ENCODE measurements around the gene TSHZ2.
"Not testable (repeated sequence)": the region's sequence is repeated elsewhere in the genome, so short reads cannot be mapped to it uniquely, and the experiment has no call there.

TSHZ2 gene

GRCh38 chr20:53411891-53412290 is 439.7 kb downstream of the TSHZ2 start:
- no peak for DNase-seq (ENCODE audit: low read depth in 3 of 3)

GRCh38 chr20:53412577-53413185 is 440.5 kb downstream of the TSHZ2 start:
- DNase-seq (ENCODE audit: low read depth in 3 of 3): no peak

- peak in 2 of 3 experiments; percentile 7 to 13 for DNase-seq (ENCODE audit: low read depth in 3 of 3)
These were observed 441.1 kb downstream of the TSHZ2 start for GRCh38 chr20:53413186-53413631.

- not testable (repeated sequence) for DNase-seq (ENCODE audit: low read depth in 3 of 3)
These were observed 441.7 kb downstream of the TSHZ2 start for GRCh38 chr20:53413845-53414244.

GRCh38 chr20:53419693-53420460 is 447.7 kb downstream of the TSHZ2 start:
- DNase-seq (ENCODE audit: low read depth in 3 of 3): no peak

GRCh38 chr20:53421343-53421742 is 449.2 kb downstream of the TSHZ2 start:
- DNase-seq (ENCODE audit: low read depth in 3 of 3): no peak

- no peak for DNase-seq (ENCODE audit: low read depth in 3 of 3)
These were observed 449.9 kb downstream of the TSHZ2 start for GRCh38 chr20:53422039-53422438.

GRCh38 chr20:53423587-53424146 is 451.5 kb downstream of the TSHZ2 start:
- DNase-seq (ENCODE audit: low read depth in 3 of 3): no peak

GRCh38 chr20:53425481-53425880 is 453.3 kb downstream of the TSHZ2 start:
- DNase-seq (ENCODE audit: low read depth in 3 of 3): no peak

GRCh38 chr20:53425941-53426340 is 453.8 kb downstream of the TSHZ2 start:
- DNase-seq (ENCODE audit: low read depth in 3 of 3): no peak

GRCh38 chr20:53426766-53427312 is 454.7 kb downstream of the TSHZ2 start:
- DNase-seq (ENCODE audit: low read depth in 3 of 3): no peak

- DNase-seq (ENCODE audit: low read depth in 3 of 3): no peak
These were observed 455.8 kb downstream of the TSHZ2 start for GRCh38 chr20:53427951-53428350.

GRCh38 chr20:53428588-53428987 is 456.4 kb downstream of the TSHZ2 start:
- no peak for DNase-seq (ENCODE audit: low read depth in 3 of 3)

GRCh38 chr20:53428996-53429395 is 456.8 kb downstream of the TSHZ2 start:
- DNase-seq (ENCODE audit: low read depth in 3 of 3): no peak

- DNase-seq (ENCODE audit: low read depth in 3 of 3): no peak
These were observed 462.5 kb downstream of the TSHZ2 start for GRCh38 chr20:53434662-53435061.

GRCh38 chr20:53436927-53437326 is 464.8 kb downstream of the TSHZ2 start:
- DNase-seq (ENCODE audit: low read depth in 3 of 3): not testable (repeated sequence)

- no peak for DNase-seq (ENCODE audit: low read depth in 3 of 3)
These were observed 466.2 kb downstream of the TSHZ2 start for GRCh38 chr20:53438368-53438767.

- DNase-seq (ENCODE audit: low read depth in 3 of 3): no peak
These were observed 466.9 kb downstream of the TSHZ2 start for GRCh38 chr20:53439046-53439445.

GRCh38 chr20:53439616-53440015 is 467.5 kb downstream of the TSHZ2 start:
- no peak for DNase-seq (ENCODE audit: low read depth in 3 of 3)

- DNase-seq (ENCODE audit: low read depth in 3 of 3): no peak
These were observed 472.4 kb downstream of the TSHZ2 start for GRCh38 chr20:53444401-53445149.

- DNase-seq (ENCODE audit: low read depth in 3 of 3): no peak
These were observed 473.2 kb downstream of the TSHZ2 start for GRCh38 chr20:53445321-53445731.

- DNase-seq (ENCODE audit: low read depth in 3 of 3): no peak
These were observed 473.8 kb downstream of the TSHZ2 start for GRCh38 chr20:53445932-53446331.
